HCT116 (cell line): Measurements from ENCODE around the gene ARTN. TPM values are rescaled to one million over a fixed set of nuclear protein-coding genes. Genes with fewer than 3 reads are reported as not detected.

ENCODE experiments used
- ATAC-seq: fragments of 200-7000 bp; cut with Tn5 transposase; 2 replicates; pipeline ENCODE4 v1.9.1; 2020; ENCODE audit warnings: mild to moderate bottlenecking, moderate library complexity
- BruUV-seq: library from RNA; stranded (reverse); fragments of 400-500 nt; replicated peaks from 2 replicates; lab custom pipeline; 2021; lab: Mats Ljungman, UMichigan
- CTCF ChIA-PET: fragments of 300-600 bp; sonication (Branson Sonifier 250); formaldehyde crosslinking; loops from one replicate; lab custom pipeline; 2021; ENCODE audit warnings: antibody characterized with exemption; lab: Charles Lee
- POLR2A ChIA-PET: fragments of 300-600, 350-600 bp; sonication (Branson Sonifier 250); formaldehyde crosslinking; loops from one replicate; lab custom pipeline; 2021; ENCODE audit warnings: antibody characterized with exemption; lab: Charles Lee
- RAD21 ChIA-PET, 2 experiments: fragments of 300-600 bp; sonication (Branson Sonifier 250); formaldehyde crosslinking; loops; one replicate each; lab custom pipeline; 2023; ENCODE audit warnings: low total read pairs in 2 of 2; ENCODE audit not compliant: uncharacterized antibody in 2 of 2, unreplicated experiment in 2 of 2, low non-redundant PET in 1 of 2; lab: Charles Lee
- DNase-seq: peaks from one replicate; pipeline ENCODE4 v3.0.0-alpha.2; 2010; ENCODE audit warnings: low read depth, low spot score
- H2AFZ ChIP-seq: fragments of 200-600 bp; shearing (Covaris generic), sonication (generic); 2 replicates; pipeline ENCODE4 v1.6.1; 2017; ENCODE audit warnings: low read depth, mixed run types, mixed read lengths, antibody characterized with exemption, low read length; ENCODE audit not compliant: poor library complexity, severe bottlenecking
- H3K27ac ChIP-seq: 2 replicates; pipeline ENCODE4 v1.5.1; 2012; ENCODE audit warnings: low read depth, low read length
- H3K27me3 ChIP-seq: fragments of 200-600 bp; sonication (generic); 2 replicates; pipeline ENCODE4 v1.6.1; 2016; ENCODE audit warnings: mixed run types, low read length, mixed read lengths; ENCODE audit not compliant: insufficient read depth
- H3K36me3 ChIP-seq, 2 experiments: fragments of 200-500 bp in 1 of 2; fragments of 200-600 bp in 1 of 2; sonication (Bioruptor generic) in 1 of 2; sonication (generic) in 1 of 2; 2 replicates each; pipeline versions ENCODE4 v1.5.1 to v1.6.1; 2014 to 2016; ENCODE audit warnings: low read length in 2 of 2, inconsistent platforms in 1 of 2, mixed read lengths in 1 of 2, mixed run types in 1 of 2; ENCODE audit not compliant: insufficient read depth in 2 of 2, control insufficient read depth in 1 of 2
- H3K4me1 ChIP-seq, 2 experiments: fragments of 200-600 bp in 1 of 2; sonication (generic) in 1 of 2; 2 replicates each; pipeline versions ENCODE4 v1.5.1 to v1.6.1; 2012 to 2017; ENCODE audit warnings: low read length in 2 of 2, inconsistent platforms in 1 of 2, mild to moderate bottlenecking in 1 of 2, mixed read lengths in 1 of 2, mixed run types in 1 of 2, moderate library complexity in 1 of 2; ENCODE audit not compliant: insufficient read depth in 2 of 2, control insufficient read depth in 1 of 2
- H3K4me2 ChIP-seq: fragments of 200-600 bp; sonication (generic); 2 replicates; pipeline ENCODE4 v1.6.1; 2017; ENCODE audit warnings: mixed run types, low read length, mixed read lengths
- H3K4me3 ChIP-seq, 2 experiments: fragments of 200-600 bp in 1 of 2; sonication (generic) in 1 of 2; replicated peaks in 1 of 2; 2 replicates each; pipeline ENCODE4 v1.5.1; 2011 to 2016; ENCODE audit warnings: low read length in 2 of 2, control low read depth in 1 of 2, low read depth in 1 of 2, mild to moderate bottlenecking in 1 of 2, mixed read lengths in 1 of 2, mixed run types in 1 of 2
- H3K79me2 ChIP-seq: fragments of 200-600 bp; sonication (generic); 2 replicates; pipeline ENCODE4 v1.6.1; 2017; ENCODE audit warnings: mild to moderate bottlenecking, mixed run types, low read length, moderate library complexity, mixed read lengths; ENCODE audit not compliant: insufficient read depth
- H3K9ac ChIP-seq: fragments of 200-600 bp; sonication (generic); 2 replicates; pipeline ENCODE4 v1.6.1; 2016; ENCODE audit warnings: low read length, mixed read lengths
- H3K9me2 ChIP-seq: fragments of 200-600 bp; sonication (generic), shearing (Covaris generic); 2 replicates; pipeline ENCODE4 v1.6.1; 2017; ENCODE audit warnings: mixed run types, mild to moderate bottlenecking, moderate library complexity; ENCODE audit not compliant: insufficient read depth
- H3K9me3 ChIP-seq, 2 experiments: fragments of 200-500 bp in 1 of 2; fragments of 200-600 bp in 1 of 2; sonication (Bioruptor generic) in 1 of 2; sonication (generic) in 1 of 2; 2 replicates each; pipeline ENCODE4 v1.6.1; 2014 to 2017; ENCODE audit warnings: low read length in 2 of 2, mixed read lengths in 2 of 2, inconsistent platforms in 1 of 2, low read depth in 1 of 2, mild to moderate bottlenecking in 1 of 2, mixed run types in 1 of 2, moderate library complexity in 1 of 2; ENCODE audit not compliant: control insufficient read depth in 1 of 2, insufficient read depth in 1 of 2
- H4K20me1 ChIP-seq: fragments of 200-600 bp; sonication (generic), shearing (Covaris generic); 2 replicates; pipeline ENCODE4 v1.6.1; 2017; ENCODE audit warnings: mixed run types, mild to moderate bottlenecking, moderate library complexity; ENCODE audit not compliant: insufficient read depth
- CBX3 ChIP-seq: IDR thresholded peaks from 2 replicates; pipeline ENCODE4 v1.6.1; 2012; ENCODE audit warnings: low read depth
- CEBPB ChIP-seq: IDR thresholded peaks from 2 replicates; pipeline ENCODE4 v1.6.1; 2012; ENCODE audit warnings: low read depth
- CTCF ChIP-seq, 3 experiments: fragments of 200-600 bp in 1 of 3; sonication (generic) in 1 of 3; IDR thresholded peaks in 2 of 3; conservative IDR thresholded peaks in 1 of 3; 2 replicates each; pipeline ENCODE4 v1.5.1; 2012 to 2017; ENCODE audit warnings: low read depth in 2 of 3, low read length in 2 of 3, antibody characterized with exemption in 1 of 3, borderline replicate concordance in 1 of 3, control low read depth in 1 of 3, mild to moderate bottlenecking in 1 of 3, mixed read lengths in 1 of 3, mixed run types in 1 of 3, moderate library complexity in 1 of 3; ENCODE audit not compliant: insufficient read depth in 1 of 3
- ELF1 ChIP-seq: IDR thresholded peaks from 2 replicates; pipeline ENCODE4 v1.6.1; 2012; ENCODE audit warnings: low read depth, borderline replicate concordance
- EZH2 ChIP-seq: fragments of 200-600 bp; sonication (generic); IDR thresholded peaks from 2 replicates; pipeline ENCODE4 v1.6.1; 2017; ENCODE audit warnings: antibody characterized with exemption, mixed run types
- EZH2phosphoT487 ChIP-seq: fragments of 200-600 bp; IDR thresholded peaks from 2 replicates; pipeline ENCODE4 v1.6.1; 2018; ENCODE audit warnings: antibody characterized with exemption, borderline replicate concordance
- FOSL1 ChIP-seq: IDR thresholded peaks from 2 replicates; pipeline ENCODE4 v1.6.1; 2012; ENCODE audit warnings: low read depth
- JUND ChIP-seq: IDR thresholded peaks from 2 replicates; pipeline ENCODE4 v1.6.1; 2012
- POLR2A ChIP-seq: IDR thresholded peaks from 2 replicates; pipeline ENCODE4 v1.7.0; 2011; ENCODE audit warnings: borderline replicate concordance; ENCODE audit not compliant: insufficient read depth, insufficient read length; ENCODE audit errors: extremely low read depth
- POLR2AphosphoS5 ChIP-seq: IDR thresholded peaks from 2 replicates; pipeline ENCODE4 v1.6.1; 2011; ENCODE audit warnings: mild to moderate bottlenecking, low read depth, low read length, moderate library complexity
- RAD21 ChIP-seq: IDR thresholded peaks from 2 replicates; pipeline ENCODE4 v1.6.1; 2012; ENCODE audit warnings: low read depth, mild to moderate bottlenecking
- SIN3A ChIP-seq: IDR thresholded peaks from 2 replicates; pipeline ENCODE4 v1.6.1; 2012; ENCODE audit warnings: low read depth
- SP1 ChIP-seq: IDR thresholded peaks from 2 replicates; pipeline ENCODE4 v1.6.1; 2012; ENCODE audit warnings: low read depth
- YY1 ChIP-seq: IDR thresholded peaks from 2 replicates; pipeline ENCODE4 v1.6.1; 2011; ENCODE audit warnings: low read length, low read depth, moderate library complexity, mild to moderate bottlenecking; ENCODE audit not compliant: insufficient replicate concordance; ENCODE audit errors: extremely low read depth
- ZBTB33 ChIP-seq: IDR thresholded peaks from 2 replicates; pipeline ENCODE4 v1.6.1; 2011; ENCODE audit warnings: mild to moderate bottlenecking, low read length, moderate library complexity; ENCODE audit not compliant: insufficient replicate concordance; ENCODE audit errors: extremely low read depth
- ZNF274 ChIP-seq: fragments of 200-500 bp; sonication (Bioruptor generic); IDR thresholded peaks from 2 replicates; pipeline ENCODE4 v1.6.1; 2014; ENCODE audit warnings: mild to moderate bottlenecking, low read depth, low read length, inconsistent platforms
- intact Hi-C: fragments of 100-400 bp; cut with micrococcal nuclease; formaldehyde crosslinking; loops from 2 replicates; pipeline ENCODE4 v1.10.0; 2022
- total RNA-seq: library from RNA; stranded (reverse); gene quantifications from one replicate; pipeline ENCODE4 v1.2.1, GENCODE V29; 2021; ENCODE audit not compliant: unreplicated experiment
- TF ChIP-seq, protein P1 (sequence below): IDR thresholded peaks from 2 replicates; pipeline ENCODE4 v1.6.1; 2012
- TF ChIP-seq, protein P2 (sequence below): IDR thresholded peaks from 2 replicates; pipeline ENCODE4 v1.6.1; 2012; ENCODE audit warnings: low read depth

Gene ARTN
- total RNA-seq, 1 experiment from 2014 or later, result 36.4 TPM

- Histone ChIP-seq H3K79me2 (no peaks in the 10 kb centered on the region), H2AFZ (no peak overlapping the region), H3K27me3 (peaks cover 3% of the 10 kb centered on the region; the same call in 1 of the 2 replicates), H3K36me3 (no peaks in the 10 kb centered on the region), H3K4me1 (peaks cover 0 to 13% of the 10 kb centered on the region in 2 experiments; a peak in 1 of 4 replicates), H3K4me3 (no peak overlapping the region), H3K27ac (no peak overlapping the region), H3K4me2 (no peak overlapping the region), H4K20me1 (no peaks in the 10 kb centered on the region), H3K9me3 (no peaks in the 10 kb centered on the region), H3K9ac (no peak overlapping the region), H3K9me2 (no peaks in the 10 kb centered on the region)
- BruUV-seq, result no TSS peak
- no peak for DNase-seq
- CTCF ChIA-PET, result no interaction called here
- RAD21 ChIA-PET, result no interaction called here
- no peak for TF ChIP-seq EZH2
- TF ChIP-seq CBX3, result no peak
- no peak for TF ChIP-seq CEBPB
- TF ChIP-seq CTCF (IDR thresholded peaks at IDR 0.05 in 2 of 3, conservative IDR thresholded peaks at IDR 0.05 in 1 of 3; ENCODE audit: borderline replicate concordance in 1 of 3, insufficient read depth in 1 of 3, low read depth in 2 of 3, low read length in 2 of 3), result no peak
- no peak for TF ChIP-seq ELF1
- no peak for TF ChIP-seq ZNF274
- TF ChIP-seq, protein P1, sequence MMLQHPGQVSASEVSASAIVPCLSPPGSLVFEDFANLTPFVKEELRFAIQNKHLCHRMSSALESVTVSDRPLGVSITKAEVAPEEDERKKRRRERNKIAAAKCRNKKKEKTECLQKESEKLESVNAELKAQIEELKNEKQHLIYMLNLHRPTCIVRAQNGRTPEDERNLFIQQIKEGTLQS, result no peak
- no peak for TF ChIP-seq SP1
- no peak for TF ChIP-seq FOSL1
- no peak for TF ChIP-seq EZH2phosphoT487
- TF ChIP-seq SIN3A, result no peak
- TF ChIP-seq POLR2A, result no peak
- TF ChIP-seq ZBTB33, result no peak
- TF ChIP-seq JUND, result no peak
- no peak for TF ChIP-seq YY1
- no peak for TF ChIP-seq POLR2AphosphoS5
- TF ChIP-seq, protein P2, sequence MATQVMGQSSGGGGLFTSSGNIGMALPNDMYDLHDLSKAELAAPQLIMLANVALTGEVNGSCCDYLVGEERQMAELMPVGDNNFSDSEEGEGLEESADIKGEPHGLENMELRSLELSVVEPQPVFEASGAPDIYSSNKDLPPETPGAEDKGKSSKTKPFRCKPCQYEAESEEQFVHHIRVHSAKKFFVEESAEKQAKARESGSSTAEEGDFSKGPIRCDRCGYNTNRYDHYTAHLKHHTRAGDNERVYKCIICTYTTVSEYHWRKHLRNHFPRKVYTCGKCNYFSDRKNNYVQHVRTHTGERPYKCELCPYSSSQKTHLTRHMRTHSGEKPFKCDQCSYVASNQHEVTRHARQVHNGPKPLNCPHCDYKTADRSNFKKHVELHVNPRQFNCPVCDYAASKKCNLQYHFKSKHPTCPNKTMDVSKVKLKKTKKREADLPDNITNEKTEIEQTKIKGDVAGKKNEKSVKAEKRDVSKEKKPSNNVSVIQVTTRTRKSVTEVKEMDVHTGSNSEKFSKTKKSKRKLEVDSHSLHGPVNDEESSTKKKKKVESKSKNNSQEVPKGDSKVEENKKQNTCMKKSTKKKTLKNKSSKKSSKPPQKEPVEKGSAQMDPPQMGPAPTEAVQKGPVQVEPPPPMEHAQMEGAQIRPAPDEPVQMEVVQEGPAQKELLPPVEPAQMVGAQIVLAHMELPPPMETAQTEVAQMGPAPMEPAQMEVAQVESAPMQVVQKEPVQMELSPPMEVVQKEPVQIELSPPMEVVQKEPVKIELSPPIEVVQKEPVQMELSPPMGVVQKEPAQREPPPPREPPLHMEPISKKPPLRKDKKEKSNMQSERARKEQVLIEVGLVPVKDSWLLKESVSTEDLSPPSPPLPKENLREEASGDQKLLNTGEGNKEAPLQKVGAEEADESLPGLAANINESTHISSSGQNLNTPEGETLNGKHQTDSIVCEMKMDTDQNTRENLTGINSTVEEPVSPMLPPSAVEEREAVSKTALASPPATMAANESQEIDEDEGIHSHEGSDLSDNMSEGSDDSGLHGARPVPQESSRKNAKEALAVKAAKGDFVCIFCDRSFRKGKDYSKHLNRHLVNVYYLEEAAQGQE, result no peak
- no peak for TF ChIP-seq RAD21
- no peak for ATAC-seq
- intact Hi-C loops, result no loop called here
- POLR2A ChIA-PET, result no interaction called here
Measured at GRCh38 chr1:43901196-43901961, 32.2 kb upstream of the ARTN start.
